ENCODE results near the gene BMP2K. TPM values are rescaled to one million over a fixed set of nuclear protein-coding genes. Genes with fewer than 3 reads are reported as not detected.

The BMP2K gene
- total and polyA plus RNA-seq, 8 donors, result 4.8 to 27.3 (median 6.0) TPM

DNA sequence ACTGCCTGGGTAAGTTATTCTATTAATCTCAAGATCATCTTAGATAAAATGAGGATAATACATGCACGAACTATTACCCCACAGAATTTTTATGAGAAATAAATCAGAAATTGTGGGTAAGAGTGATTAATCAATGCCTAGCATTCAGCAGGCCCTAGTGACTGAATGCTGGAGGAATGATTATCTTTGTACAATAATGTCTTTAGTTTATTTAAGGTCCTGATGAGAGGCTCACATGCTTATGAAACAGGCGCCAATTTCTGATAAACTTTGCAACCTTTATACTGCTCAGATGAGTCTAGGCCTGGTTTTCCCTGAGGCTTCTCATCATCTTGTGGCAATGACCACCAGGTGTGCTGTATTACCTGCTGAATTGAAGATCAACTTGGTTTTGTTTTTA lies 27.8 kb upstream of the BMP2K start:
- Histone ChIP-seq H3K4me1 (no peaks in the 10 kb centered on the region), H3K36me3 (no peaks in the 10 kb centered on the region), H3K9me3 (no peaks in the 10 kb centered on the region), H3K27me3 (no peaks in the 10 kb centered on the region), H3K27ac (no peak overlapping the region), H3K4me3 (no peak overlapping the region)
- FAIRE-seq (no peak), DNase-seq (no peak), ATAC-seq (no peak)
- 66 to 73% methylated on average over 2 of the region's 2 CpGs for WGBS, 2 donors
- intact Hi-C loops (cut with DNase I), result no loop called here
- TF ChIP-seq, protein P1, sequence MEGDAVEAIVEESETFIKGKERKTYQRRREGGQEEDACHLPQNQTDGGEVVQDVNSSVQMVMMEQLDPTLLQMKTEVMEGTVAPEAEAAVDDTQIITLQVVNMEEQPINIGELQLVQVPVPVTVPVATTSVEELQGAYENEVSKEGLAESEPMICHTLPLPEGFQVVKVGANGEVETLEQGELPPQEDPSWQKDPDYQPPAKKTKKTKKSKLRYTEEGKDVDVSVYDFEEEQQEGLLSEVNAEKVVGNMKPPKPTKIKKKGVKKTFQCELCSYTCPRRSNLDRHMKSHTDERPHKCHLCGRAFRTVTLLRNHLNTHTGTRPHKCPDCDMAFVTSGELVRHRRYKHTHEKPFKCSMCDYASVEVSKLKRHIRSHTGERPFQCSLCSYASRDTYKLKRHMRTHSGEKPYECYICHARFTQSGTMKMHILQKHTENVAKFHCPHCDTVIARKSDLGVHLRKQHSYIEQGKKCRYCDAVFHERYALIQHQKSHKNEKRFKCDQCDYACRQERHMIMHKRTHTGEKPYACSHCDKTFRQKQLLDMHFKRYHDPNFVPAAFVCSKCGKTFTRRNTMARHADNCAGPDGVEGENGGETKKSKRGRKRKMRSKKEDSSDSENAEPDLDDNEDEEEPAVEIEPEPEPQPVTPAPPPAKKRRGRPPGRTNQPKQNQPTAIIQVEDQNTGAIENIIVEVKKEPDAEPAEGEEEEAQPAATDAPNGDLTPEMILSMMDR (IDR thresholded peaks at IDR 0.05), result no peak

DNA sequence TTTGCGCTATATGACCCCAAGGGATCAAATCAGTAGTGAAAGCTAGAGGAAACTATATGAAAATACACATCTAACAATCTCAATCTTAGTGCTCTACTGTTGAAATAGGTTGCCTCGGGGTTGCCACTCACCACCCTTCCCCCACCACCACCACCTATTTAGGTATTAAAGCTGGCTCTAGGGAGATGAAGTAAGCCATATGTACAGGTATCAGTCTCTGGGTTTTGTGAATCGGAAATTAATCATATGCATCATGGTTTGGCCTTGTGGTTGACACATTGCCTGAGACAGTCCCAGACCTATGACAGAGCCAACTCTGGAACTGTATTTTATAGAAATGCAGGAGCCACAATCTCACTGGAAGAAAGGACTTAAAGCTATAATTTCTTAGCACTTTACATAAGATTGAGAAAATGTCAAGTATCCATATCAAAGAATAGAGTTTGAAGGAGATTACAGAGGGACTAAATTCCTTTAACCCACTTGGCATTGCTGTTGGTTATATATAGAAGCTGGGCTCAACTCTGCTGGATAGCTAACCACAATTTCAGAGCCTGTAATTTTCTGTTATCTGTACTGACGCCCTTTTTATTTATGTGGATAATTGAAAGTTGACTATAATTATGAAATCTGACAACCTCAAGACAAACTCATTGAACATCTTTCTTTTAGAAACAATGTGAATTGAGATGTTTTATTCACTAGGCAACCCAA lies 26.7 kb upstream of the BMP2K start:
- no peaks in the 10 kb centered on the region for H3K36me3 ChIP-seq
- H3K27me3 ChIP-seq, result no peaks in the 10 kb centered on the region
- WGBS, 2 donors, result 83 to 86% methylated on average over 4 of the region's 4 CpGs
- intact Hi-C loops (cut with DNase I), result no loop called here
- FAIRE-seq, result no peak
- TF ChIP-seq, protein P1 (IDR thresholded peaks at IDR 0.05), result no peak
- H3K4me1 ChIP-seq, result no peaks in the 10 kb centered on the region
- H3K4me3 ChIP-seq, result no peak overlapping the region
- no peaks in the 10 kb centered on the region for H3K9me3 ChIP-seq
- no peak for DNase-seq
- H3K27ac ChIP-seq, result no peak overlapping the region
- no peak for ATAC-seq

DNA sequence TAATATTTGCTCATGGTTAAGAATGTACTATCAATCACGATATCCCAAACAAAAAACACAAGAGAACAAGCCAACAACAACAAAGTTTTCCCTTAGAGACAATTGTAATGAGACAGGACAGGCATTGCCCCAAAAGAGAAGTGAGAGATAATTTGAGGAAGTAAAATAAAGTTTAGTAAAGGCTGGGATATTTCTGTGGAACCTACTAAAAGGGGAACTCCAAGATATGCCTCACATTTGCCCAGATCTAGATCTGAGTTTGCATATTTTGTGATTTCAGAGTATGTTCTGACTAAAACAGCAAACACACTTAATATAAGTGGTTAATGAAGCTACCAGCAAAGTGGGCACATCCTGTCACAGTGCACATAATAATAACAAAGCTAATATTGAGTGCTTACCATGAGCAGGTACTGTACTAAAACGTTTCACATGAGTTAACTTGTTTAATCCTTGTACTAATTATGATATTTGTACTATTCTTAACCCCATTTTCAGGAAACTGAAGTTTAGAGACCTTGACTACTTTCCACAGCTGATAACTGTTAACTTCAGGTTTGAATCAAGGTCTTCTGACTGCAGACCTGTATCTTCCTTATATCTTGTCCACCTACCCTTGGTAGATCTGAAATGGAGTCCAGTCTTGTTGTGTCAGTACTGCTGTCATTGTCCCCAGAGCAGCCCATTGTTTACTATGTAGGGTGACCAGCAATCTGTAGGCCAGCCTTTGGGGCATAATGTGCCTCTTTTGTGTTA lies 26.0 kb upstream of the BMP2K start:
- no peak for DNase-seq
- intact Hi-C loops (cut with DNase I), result no loop called here
- Histone ChIP-seq H3K4me1 (no peaks in the 10 kb centered on the region), H3K27me3 (no peaks in the 10 kb centered on the region), H3K4me3 (no peak overlapping the region), H3K27ac (no peak overlapping the region), H3K36me3 (no peaks in the 10 kb centered on the region), H3K9me3 (no peaks in the 10 kb centered on the region)
- TF ChIP-seq, protein P1 (IDR thresholded peaks at IDR 0.05), result no peak
- peak in 2 of 4 donors; percentile 65 to 68 for ATAC-seq
- 43 to 55% methylated on average over 2 of the region's 2 CpGs for WGBS, 2 donors
- no peak for FAIRE-seq

DNA sequence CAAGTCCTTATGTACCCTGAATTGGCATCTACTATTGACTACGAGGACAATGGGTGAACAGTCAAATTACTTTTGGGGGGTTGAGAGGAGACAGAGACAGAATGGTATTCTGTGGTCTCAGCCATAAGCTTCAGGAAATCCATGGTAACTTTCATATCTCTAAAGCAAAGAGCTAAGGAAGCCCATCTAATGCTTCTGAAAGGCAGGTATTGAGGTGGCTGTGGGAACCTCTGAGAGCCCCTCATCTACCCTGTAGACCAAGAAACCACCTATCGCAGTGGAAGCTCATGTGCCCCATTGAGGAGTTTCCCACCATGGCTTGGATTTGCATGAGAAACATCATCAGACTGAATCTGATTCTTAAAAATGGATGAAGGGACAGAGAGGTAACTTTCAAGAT lies 23.1 kb upstream of the BMP2K start:
- 86 to 94% methylated on average over 2 of the region's 2 CpGs for WGBS, 2 donors
- FAIRE-seq (no peak), ATAC-seq (no peak), DNase-seq (no peak)
- TF ChIP-seq, protein P1 (IDR thresholded peaks at IDR 0.05), result no peak
- no peaks in the 10 kb centered on the region for H3K36me3 ChIP-seq
- H3K9me3 ChIP-seq, result no peaks in the 10 kb centered on the region
- H3K4me1 ChIP-seq, result no peaks in the 10 kb centered on the region
- intact Hi-C loops (cut with DNase I), result no loop called here
- H3K27ac ChIP-seq, result no peak overlapping the region
- H3K27me3 ChIP-seq, result no peaks in the 10 kb centered on the region
- H3K4me3 ChIP-seq, result no peak overlapping the region

DNA sequence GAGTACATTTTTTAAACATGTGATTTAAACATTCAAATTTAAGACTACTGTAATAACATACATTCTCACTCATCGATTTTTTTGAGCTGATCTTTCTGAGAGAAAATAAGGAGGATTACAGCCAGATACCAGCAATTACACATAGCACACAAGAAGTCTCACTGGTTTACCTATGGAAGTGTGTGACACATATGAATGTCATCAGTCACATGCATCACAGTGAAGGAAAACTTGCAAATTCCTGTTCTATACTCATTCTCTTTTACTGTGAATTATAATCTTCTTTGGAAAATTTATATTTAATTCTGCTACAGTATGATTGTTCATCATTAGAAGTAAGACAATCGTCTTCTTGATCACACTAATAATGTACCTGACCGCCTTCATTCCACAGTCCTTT lies 21.3 kb upstream of the BMP2K start:
- Histone ChIP-seq H3K27ac (no peak overlapping the region), H3K27me3 (no peaks in the 10 kb centered on the region), H3K36me3 (no peaks in the 10 kb centered on the region), H3K4me3 (no peak overlapping the region), H3K9me3 (no peaks in the 10 kb centered on the region), H3K4me1 (no peaks in the 10 kb centered on the region)
- 73 to 77% methylated on average over 3 of the region's 3 CpGs for WGBS, 2 donors
- intact Hi-C loops (cut with DNase I), result no loop called here
- DNase-seq (no peak), ATAC-seq (no peak), FAIRE-seq (no peak)
- TF ChIP-seq, protein P1 (IDR thresholded peaks at IDR 0.05), result no peak
